Ovary (tissue), 3 donors: ENCODE results near the gene PERM1.

ENCODE experiments used
- POLR2A ChIP-seq: fragments of 450-650 bp; IDR thresholded peaks from one replicate; pipeline ENCODE4 v1.6.1; 2017; ENCODE audit warnings: antibody characterized with exemption, mild to moderate bottlenecking, moderate library complexity
- TF ChIP-seq, protein P1 (sequence below), 3 donors: fragments of 450-650 bp in 2 of 3; fragments of 200-600 bp in 1 of 3; IDR thresholded peaks; one replicate each; pipeline versions ENCODE4 v1.5.1 to v1.8.0; 2016 to 2022; ENCODE audit warnings: antibody characterized with exemption in 3 of 3, mild to moderate bottlenecking in 1 of 3
- donor health status: DM: no; HTN: no; CAD: no.

GRCh38 chr1:1027791-1028190, 45.9 kb upstream of the PERM1 start:
- TF ChIP-seq, protein P1, sequence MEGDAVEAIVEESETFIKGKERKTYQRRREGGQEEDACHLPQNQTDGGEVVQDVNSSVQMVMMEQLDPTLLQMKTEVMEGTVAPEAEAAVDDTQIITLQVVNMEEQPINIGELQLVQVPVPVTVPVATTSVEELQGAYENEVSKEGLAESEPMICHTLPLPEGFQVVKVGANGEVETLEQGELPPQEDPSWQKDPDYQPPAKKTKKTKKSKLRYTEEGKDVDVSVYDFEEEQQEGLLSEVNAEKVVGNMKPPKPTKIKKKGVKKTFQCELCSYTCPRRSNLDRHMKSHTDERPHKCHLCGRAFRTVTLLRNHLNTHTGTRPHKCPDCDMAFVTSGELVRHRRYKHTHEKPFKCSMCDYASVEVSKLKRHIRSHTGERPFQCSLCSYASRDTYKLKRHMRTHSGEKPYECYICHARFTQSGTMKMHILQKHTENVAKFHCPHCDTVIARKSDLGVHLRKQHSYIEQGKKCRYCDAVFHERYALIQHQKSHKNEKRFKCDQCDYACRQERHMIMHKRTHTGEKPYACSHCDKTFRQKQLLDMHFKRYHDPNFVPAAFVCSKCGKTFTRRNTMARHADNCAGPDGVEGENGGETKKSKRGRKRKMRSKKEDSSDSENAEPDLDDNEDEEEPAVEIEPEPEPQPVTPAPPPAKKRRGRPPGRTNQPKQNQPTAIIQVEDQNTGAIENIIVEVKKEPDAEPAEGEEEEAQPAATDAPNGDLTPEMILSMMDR (IDR thresholded peaks at IDR 0.05), result no peak
- no peak for TF ChIP-seq POLR2A
